ENCODE results near the gene ATAD3C. TPM values are rescaled to one million over a fixed set of nuclear protein-coding genes. Genes with fewer than 3 reads are reported as not detected.

The ATAD3C gene
- total and polyA plus RNA-seq, 7 donors = under 0.01 to 1.5 (median 0.45) TPM; not detected in 1

GRCh38 chr1:1425426-1425752 is 24.1 kb upstream of the ATAD3C start:
- no peak for TF ChIP-seq POLR2AphosphoS5 (IDR thresholded peaks at IDR 0.05)
- no peak for TF ChIP-seq EP300 (IDR thresholded peaks at IDR 0.05)
- TF ChIP-seq POLR2A (IDR thresholded peaks at IDR 0.05) = no peak
- TF ChIP-seq CTCF (IDR thresholded peaks at IDR 0.05) = no peak
- no peaks in the 10 kb centered on the region for H3K36me3 ChIP-seq
- no peaks in the 10 kb centered on the region for H3K27me3 ChIP-seq
- H3K4me3 ChIP-seq = no peak overlapping the region
- H3K9me3 ChIP-seq = no peaks in the 10 kb centered on the region
- H3K27ac ChIP-seq = peak overlapping the region in 3 of 4 donors; percentile 57 to 99 (median 98)
- peaks cover 0 to 41% (median 35%) of the 10 kb centered on the region in 4 donors for H3K4me1 ChIP-seq
- intact Hi-C loops (cut with DNase I) = no loop called here
- 83% methylated on average over 12 of the region's 12 CpGs for WGBS, 2 donors
- DNase-seq = no peak

- TF ChIP-seq POLR2AphosphoS5 (IDR thresholded peaks at IDR 0.05) = no peak
- no peak for TF ChIP-seq CTCF (IDR thresholded peaks at IDR 0.05)
- TF ChIP-seq POLR2A (IDR thresholded peaks at IDR 0.05) = no peak
- TF ChIP-seq EP300 (IDR thresholded peaks at IDR 0.05) = no peak
- intact Hi-C loops (cut with DNase I) = no loop called here
- WGBS, 2 donors = 36 to 45% methylated on average over 33 of the region's 33 CpGs
- no peaks in the 10 kb centered on the region for H3K36me3 ChIP-seq
- H3K4me3 ChIP-seq = no peak overlapping the region
- no peaks in the 10 kb centered on the region for H3K27me3 ChIP-seq
- H3K9me3 ChIP-seq = no peaks in the 10 kb centered on the region
- no peak for DNase-seq
- H3K27ac ChIP-seq = peak overlapping the region in 3 of 4 donors; percentile 57 to 99 (median 98)
- peaks cover 0 to 41% (median 35%) of the 10 kb centered on the region in 4 donors for H3K4me1 ChIP-seq
These were observed 23.6 kb upstream of the ATAD3C start for GRCh38 chr1:1425753-1426495.

DNA sequence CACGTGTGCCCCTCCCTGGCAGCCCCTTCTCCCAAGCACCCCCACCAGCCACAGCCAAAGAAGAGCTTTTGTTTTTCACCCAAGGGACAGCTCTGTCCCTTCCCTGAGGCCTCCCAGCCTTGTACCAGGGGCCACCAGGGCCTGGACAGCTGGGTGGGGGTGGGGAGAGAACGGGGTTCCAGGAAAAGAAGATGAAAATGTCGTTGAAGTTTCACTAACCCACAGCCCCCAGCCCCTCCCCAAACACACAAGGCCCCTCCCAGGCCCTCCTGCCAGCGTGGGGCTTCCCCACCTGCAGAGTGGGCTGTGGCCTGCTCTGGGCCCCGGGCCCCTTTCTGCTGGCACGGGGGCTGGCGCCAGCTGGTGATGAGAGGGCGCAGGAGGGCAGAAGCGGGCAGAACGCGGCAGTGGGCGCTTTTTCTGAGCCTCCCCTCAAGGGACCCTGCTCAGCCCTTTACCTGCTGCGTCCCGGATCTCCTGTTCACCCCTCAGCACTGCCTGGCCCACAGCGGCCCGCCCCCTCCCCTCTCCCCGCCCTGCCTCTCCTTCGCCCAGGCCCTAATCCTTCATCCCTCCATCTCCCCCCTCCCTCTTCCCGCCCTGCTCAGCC is 22.9 kb upstream of the ATAD3C start:
- H3K36me3 ChIP-seq = no peaks in the 10 kb centered on the region
- no peaks in the 10 kb centered on the region for H3K9me3 ChIP-seq
- H3K27me3 ChIP-seq = no peaks in the 10 kb centered on the region
- TF ChIP-seq POLR2A (IDR thresholded peaks at IDR 0.05) (no peak), CTCF (IDR thresholded peaks at IDR 0.05) (no peak), POLR2AphosphoS5 (IDR thresholded peaks at IDR 0.05) (no peak), EP300 (IDR thresholded peaks at IDR 0.05) (no peak)
- H3K27ac ChIP-seq = peak overlapping the region in 3 of 4 donors; percentile 57 to 99 (median 98)
- H3K4me3 ChIP-seq = no peak overlapping the region
- DNase-seq = no peak
- peaks cover 0 to 41% (median 37%) of the 10 kb centered on the region in 4 donors for H3K4me1 ChIP-seq
- WGBS, 2 donors = 25 to 34% methylated on average over 19 of the region's 19 CpGs
- intact Hi-C loops (cut with DNase I) = no loop called here

DNA sequence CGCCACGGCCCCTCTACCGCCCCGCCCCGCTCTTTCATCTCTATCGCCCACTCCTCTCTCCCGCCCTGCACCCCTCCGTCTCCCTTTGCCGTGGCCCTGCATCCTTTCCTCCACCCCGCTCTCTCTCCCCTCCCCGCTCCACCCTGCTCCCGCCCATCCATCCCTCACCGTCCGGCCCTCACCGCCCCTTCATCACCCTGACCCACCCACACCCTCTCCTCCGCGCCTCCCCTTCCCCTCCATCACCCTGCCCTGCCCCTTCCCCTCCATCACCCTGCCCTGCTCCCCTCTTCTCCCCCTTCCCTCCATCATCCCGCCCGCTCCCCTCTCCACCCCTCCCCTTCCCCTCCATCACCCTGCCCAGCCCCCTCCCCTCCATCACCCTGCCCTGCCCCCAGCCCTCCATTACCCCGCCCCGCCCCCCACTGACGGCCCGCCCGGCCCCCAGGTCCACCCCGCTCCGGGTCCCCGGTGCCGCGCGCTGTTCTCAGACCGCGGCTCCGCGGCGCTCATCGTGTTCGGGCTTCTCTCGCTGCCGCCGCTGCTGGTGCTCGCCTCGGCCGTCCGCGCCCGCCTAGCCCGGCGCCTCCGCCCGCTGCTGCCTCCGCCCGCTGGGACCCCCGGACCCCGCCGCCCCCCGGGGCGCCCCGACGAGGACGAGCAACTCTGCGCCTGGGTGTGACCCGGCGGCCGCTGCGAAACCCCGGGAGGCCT is 22.2 kb upstream of the ATAD3C start:
- DNase-seq = peak; percentile 85
- 7 to 10% methylated on average over 66 of the region's 66 CpGs for WGBS, 2 donors
- Histone ChIP-seq H3K9me3 (no peaks in the 10 kb centered on the region), H3K4me1 (peaks cover 0 to 46% (median 44%) of the 10 kb centered on the region in 4 donors), H3K27me3 (no peaks in the 10 kb centered on the region), H3K27ac (peak overlapping the region; percentile 93 to 99 (median 96)), H3K4me3 (peak overlapping the region; percentile 34 to 74 (median 60)), H3K36me3 (no peaks in the 10 kb centered on the region)
- intact Hi-C loops (cut with DNase I) = no loop called here
- peak in 1 of 4 donors; percentile 54 for TF ChIP-seq POLR2AphosphoS5 (IDR thresholded peaks at IDR 0.05)
- no peak for TF ChIP-seq CTCF (IDR thresholded peaks at IDR 0.05)
- no peak for TF ChIP-seq POLR2A (IDR thresholded peaks at IDR 0.05)

Measured in sigmoid colon (tissue), 7 donors.